ENCODE results near the gene GJA1. TPM values are rescaled to one million over a fixed set of nuclear protein-coding genes. Genes with fewer than 3 reads are reported as not detected.

Gene GJA1
- total RNA-seq, 1 experiment from 2014 or later, result not detected

DNA sequence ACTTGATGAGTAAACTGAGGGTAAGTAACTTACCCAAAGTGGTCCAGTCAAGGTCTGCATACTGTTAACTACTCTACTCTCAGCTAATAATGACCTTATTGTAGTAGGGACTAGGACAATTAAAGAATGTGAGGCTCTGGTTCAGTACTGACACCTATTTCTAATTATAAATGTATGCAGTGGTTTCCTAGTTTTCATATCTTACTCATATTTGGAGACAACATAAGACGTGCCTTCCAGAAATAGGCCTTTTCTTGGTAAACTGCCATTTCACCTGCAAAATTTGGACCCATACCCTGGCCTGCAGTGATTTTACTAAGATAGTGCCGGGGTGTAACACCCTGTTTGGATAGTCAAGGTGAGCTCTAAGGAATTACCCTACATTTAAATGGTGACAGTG lies 24.7 kb downstream of the GJA1 start:
- TF ChIP-seq, protein P1, sequence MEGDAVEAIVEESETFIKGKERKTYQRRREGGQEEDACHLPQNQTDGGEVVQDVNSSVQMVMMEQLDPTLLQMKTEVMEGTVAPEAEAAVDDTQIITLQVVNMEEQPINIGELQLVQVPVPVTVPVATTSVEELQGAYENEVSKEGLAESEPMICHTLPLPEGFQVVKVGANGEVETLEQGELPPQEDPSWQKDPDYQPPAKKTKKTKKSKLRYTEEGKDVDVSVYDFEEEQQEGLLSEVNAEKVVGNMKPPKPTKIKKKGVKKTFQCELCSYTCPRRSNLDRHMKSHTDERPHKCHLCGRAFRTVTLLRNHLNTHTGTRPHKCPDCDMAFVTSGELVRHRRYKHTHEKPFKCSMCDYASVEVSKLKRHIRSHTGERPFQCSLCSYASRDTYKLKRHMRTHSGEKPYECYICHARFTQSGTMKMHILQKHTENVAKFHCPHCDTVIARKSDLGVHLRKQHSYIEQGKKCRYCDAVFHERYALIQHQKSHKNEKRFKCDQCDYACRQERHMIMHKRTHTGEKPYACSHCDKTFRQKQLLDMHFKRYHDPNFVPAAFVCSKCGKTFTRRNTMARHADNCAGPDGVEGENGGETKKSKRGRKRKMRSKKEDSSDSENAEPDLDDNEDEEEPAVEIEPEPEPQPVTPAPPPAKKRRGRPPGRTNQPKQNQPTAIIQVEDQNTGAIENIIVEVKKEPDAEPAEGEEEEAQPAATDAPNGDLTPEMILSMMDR (IDR thresholded peaks at IDR 0.05; ENCODE audit: unreplicated experiment), result no peak
- no peaks in the 10 kb centered on the region for H3K4me1 Mint-ChIP-seq (ENCODE audit: insufficient read depth, unreplicated experiment)
- intact Hi-C loops (cut with micrococcal nuclease), result no loop called here
- no peak overlapping the region for H3K4me3 Mint-ChIP-seq (ENCODE audit: unreplicated experiment)
- H3K36me3 Mint-ChIP-seq (ENCODE audit: insufficient read depth, unreplicated experiment), result no peaks in the 10 kb centered on the region
- DNase-seq (ENCODE audit: unreplicated experiment), result no peak
- H3K27me3 Mint-ChIP-seq (ENCODE audit: insufficient read depth, unreplicated experiment), result no peaks in the 10 kb centered on the region
- H3K27ac Mint-ChIP-seq (ENCODE audit: low read depth, unreplicated experiment), result no peak overlapping the region
- H3K9me3 Mint-ChIP-seq (ENCODE audit: unreplicated experiment), result no peaks in the 10 kb centered on the region
- ChIA-PET CTCF (no interaction called here), POLR2A (no interaction called here)
- no TSS peak for BruUV-seq (replicated peaks)

DNA sequence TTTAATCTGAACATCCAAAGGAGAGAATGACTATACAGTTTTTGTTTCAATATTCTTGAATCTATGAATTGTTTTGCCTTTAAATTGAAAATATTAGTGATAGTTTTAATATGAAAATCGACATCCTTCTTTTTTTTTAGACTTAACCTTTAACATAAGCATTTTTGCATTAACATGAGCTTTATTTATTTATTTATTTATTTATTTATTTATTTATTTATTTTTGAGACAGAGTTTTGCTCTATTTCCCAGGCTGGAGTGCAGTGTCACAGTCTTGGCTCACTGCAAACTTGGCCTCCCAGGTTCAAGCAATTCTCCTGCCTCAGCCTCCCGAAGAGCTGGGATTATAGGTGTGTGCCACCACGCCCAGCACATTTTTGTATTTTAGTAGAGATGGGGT lies 27.6 kb downstream of the GJA1 start:
- no peak overlapping the region for H3K4me3 Mint-ChIP-seq (ENCODE audit: unreplicated experiment)
- peaks cover 5% of the 10 kb centered on the region for H3K36me3 Mint-ChIP-seq (ENCODE audit: insufficient read depth, unreplicated experiment)
- no TSS peak for BruUV-seq (replicated peaks)
- no peak for DNase-seq (ENCODE audit: unreplicated experiment)
- H3K27me3 Mint-ChIP-seq (ENCODE audit: insufficient read depth, unreplicated experiment), result no peaks in the 10 kb centered on the region
- TF ChIP-seq, protein P1 (IDR thresholded peaks at IDR 0.05; ENCODE audit: unreplicated experiment), result no peak
- no peaks in the 10 kb centered on the region for H3K9me3 Mint-ChIP-seq (ENCODE audit: unreplicated experiment)
- ChIA-PET POLR2A (no interaction called here), CTCF (no interaction called here)
- H3K4me1 Mint-ChIP-seq (ENCODE audit: insufficient read depth, unreplicated experiment), result no peaks in the 10 kb centered on the region
- intact Hi-C loops (cut with micrococcal nuclease), result no loop called here
- no peak overlapping the region for H3K27ac Mint-ChIP-seq (ENCODE audit: low read depth, unreplicated experiment)

DNA sequence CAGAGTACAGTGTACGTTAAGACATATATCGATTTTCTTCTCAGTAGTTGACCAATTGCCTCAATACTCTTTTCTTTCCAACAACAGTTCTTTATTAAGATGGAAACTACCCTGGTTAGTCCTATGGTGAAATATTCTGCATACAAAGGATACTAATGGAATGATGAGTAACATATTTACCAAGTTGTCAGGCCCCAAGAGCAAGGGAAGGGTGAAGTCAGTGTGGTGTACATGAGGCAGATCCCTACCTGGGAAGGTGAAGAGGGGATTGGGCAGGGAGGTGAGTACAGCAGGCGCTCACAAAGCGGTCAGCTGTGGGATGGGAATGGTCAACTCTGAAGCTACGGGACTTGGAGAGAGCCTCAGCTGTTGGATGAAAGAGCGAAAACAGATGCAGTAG lies 29.7 kb downstream of the GJA1 start:
- Mint-ChIP-seq H3K27me3 (ENCODE audit: insufficient read depth, unreplicated experiment) (no peaks in the 10 kb centered on the region), H3K36me3 (ENCODE audit: insufficient read depth, unreplicated experiment) (peaks cover 5% of the 10 kb centered on the region), H3K9me3 (ENCODE audit: unreplicated experiment) (no peaks in the 10 kb centered on the region), H3K4me3 (ENCODE audit: unreplicated experiment) (no peak overlapping the region), H3K27ac (ENCODE audit: low read depth, unreplicated experiment) (no peak overlapping the region), H3K4me1 (ENCODE audit: insufficient read depth, unreplicated experiment) (no peaks in the 10 kb centered on the region)
- TF ChIP-seq, protein P1 (IDR thresholded peaks at IDR 0.05; ENCODE audit: unreplicated experiment), result no peak
- DNase-seq (ENCODE audit: unreplicated experiment), result no peak
- ChIA-PET CTCF (interaction anchor here (0.6 to 0.8 kb wide), 2 partner anchors 66 to 384 kb away, joined by 3 read pairs; no protein-coding TSS in a partner anchor), POLR2A (interaction anchor here (0.8 kb wide), 1 partner anchor 40 kb away, joined by 4 read pairs; no protein-coding TSS in a partner anchor)
- BruUV-seq (replicated peaks), result no TSS peak
- intact Hi-C loops (cut with micrococcal nuclease), result no loop called here

DNA sequence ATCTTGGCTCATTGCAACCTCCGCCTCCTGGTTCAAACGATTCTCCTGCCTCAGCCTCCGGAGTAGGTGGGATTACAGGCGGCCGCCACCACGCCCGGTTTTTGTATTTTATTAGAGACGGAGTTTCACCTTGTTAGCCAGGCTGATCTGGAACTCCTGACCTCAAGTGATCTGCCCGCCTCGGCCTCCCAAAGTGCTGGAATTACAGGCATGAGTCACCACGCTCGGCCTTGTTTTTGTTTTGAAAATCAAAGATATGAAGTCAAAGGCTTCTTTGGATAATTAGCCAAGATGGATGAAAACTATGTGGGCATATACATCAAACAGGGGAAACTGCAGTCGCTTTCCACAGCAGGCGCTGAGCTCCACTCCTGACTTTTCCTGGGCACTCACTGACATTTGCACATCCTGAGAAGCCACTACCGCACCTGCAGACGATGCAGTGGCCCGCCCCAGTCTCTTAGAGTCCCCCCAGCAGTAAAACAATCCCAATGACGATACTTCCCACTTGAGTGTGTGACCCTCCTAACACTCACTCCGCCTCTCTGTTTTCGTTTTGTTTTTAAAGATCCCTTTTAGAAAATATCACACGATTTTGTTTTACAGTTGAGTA lies 44.1 kb downstream of the GJA1 start:
- Mint-ChIP-seq H3K9me3 (ENCODE audit: unreplicated experiment) (no peaks in the 10 kb centered on the region), H3K4me3 (ENCODE audit: unreplicated experiment) (no peak overlapping the region), H3K36me3 (ENCODE audit: insufficient read depth, unreplicated experiment) (no peaks in the 10 kb centered on the region), H3K4me1 (ENCODE audit: insufficient read depth, unreplicated experiment) (peaks cover 5% of the 10 kb centered on the region), H3K27me3 (ENCODE audit: insufficient read depth, unreplicated experiment) (no peaks in the 10 kb centered on the region), H3K27ac (ENCODE audit: low read depth, unreplicated experiment) (no peak overlapping the region)
- ChIA-PET POLR2A (no interaction called here), CTCF (interaction anchor here (0.7 kb wide), 1 partner anchor 49 kb away, joined by 3 read pairs; no protein-coding TSS in a partner anchor)
- intact Hi-C loops (cut with micrococcal nuclease), result no loop called here
- TF ChIP-seq, protein P1 (IDR thresholded peaks at IDR 0.05; ENCODE audit: unreplicated experiment), result no peak
- DNase-seq (ENCODE audit: unreplicated experiment), result no peak
- BruUV-seq (replicated peaks), result no TSS peak

All from MCF 10A (cell line).